ENCODE measurements around the gene PEX10.

The PEX10 gene

GRCh38 chr1:2433196-2433595, 20.8 kb upstream of the PEX10 start:
- Histone ChIP-seq H3K36me3 (ENCODE audit: insufficient read depth, low read length) (no peaks in the 10 kb centered on the region), H3K9me3 (ENCODE audit: insufficient read depth, low read depth, low read length) (peaks cover 2% of the 10 kb centered on the region; the same call in 1 of the 2 replicates), H3K4me1 (ENCODE audit: insufficient read depth, low read length, poor library complexity, severe bottlenecking) (no peaks in the 10 kb centered on the region), H3K9me2 (replicated peaks; ENCODE audit: low read depth, low read length) (no peaks in the 10 kb centered on the region), H3K9ac (ENCODE audit: low read depth, low read length, poor library complexity, severe bottlenecking) (no peak overlapping the region), H2AFZ (ENCODE audit: low read length) (no peak overlapping the region), H3K4me3 (ENCODE audit: low read length, poor library complexity, severe bottlenecking) (no peak overlapping the region), H3K4me2 (ENCODE audit: low read depth, low read length, poor library complexity, severe bottlenecking) (no peak overlapping the region), H3K27me3 (ENCODE audit: insufficient read depth, low read length, poor library complexity, severe bottlenecking) (no peaks in the 10 kb centered on the region), H3K79me2 (ENCODE audit: insufficient read depth, low read length) (no peaks in the 10 kb centered on the region), H3F3A (ENCODE audit: low read depth) (no peaks in the 10 kb centered on the region), H4K20me1 (ENCODE audit: insufficient read depth, low read length, poor library complexity, severe bottlenecking) (no peaks in the 10 kb centered on the region)
- TF ChIP-seq CTCF (conservative IDR thresholded peaks at IDR 0.05; ENCODE audit: low read length), result no peak
- no peak for TF ChIP-seq EZH2phosphoT487 (IDR thresholded peaks at IDR 0.05; ENCODE audit: borderline replicate concordance)

GRCh38 chr1:2432441-2432844, 20.1 kb upstream of the PEX10 start:
- Histone ChIP-seq H3K9ac (ENCODE audit: low read depth, low read length, poor library complexity, severe bottlenecking) (no peak overlapping the region), H3K36me3 (ENCODE audit: insufficient read depth, low read length) (no peaks in the 10 kb centered on the region), H3K9me2 (replicated peaks; ENCODE audit: low read depth, low read length) (no peaks in the 10 kb centered on the region), H3K4me2 (ENCODE audit: low read depth, low read length, poor library complexity, severe bottlenecking) (no peak overlapping the region), H3K4me1 (ENCODE audit: insufficient read depth, low read length, poor library complexity, severe bottlenecking) (no peaks in the 10 kb centered on the region), H3F3A (ENCODE audit: low read depth) (no peaks in the 10 kb centered on the region), H3K27me3 (ENCODE audit: insufficient read depth, low read length, poor library complexity, severe bottlenecking) (no peaks in the 10 kb centered on the region), H2AFZ (ENCODE audit: low read length) (no peak overlapping the region), H3K4me3 (ENCODE audit: low read length, poor library complexity, severe bottlenecking) (no peak overlapping the region), H4K20me1 (ENCODE audit: insufficient read depth, low read length, poor library complexity, severe bottlenecking) (no peaks in the 10 kb centered on the region), H3K9me3 (ENCODE audit: insufficient read depth, low read depth, low read length) (peaks cover 2% of the 10 kb centered on the region; the same call in 1 of the 2 replicates), H3K79me2 (ENCODE audit: insufficient read depth, low read length) (no peaks in the 10 kb centered on the region)
- TF ChIP-seq CTCF (conservative IDR thresholded peaks at IDR 0.05; ENCODE audit: low read length), result no peak
- no peak for TF ChIP-seq EZH2phosphoT487 (IDR thresholded peaks at IDR 0.05; ENCODE audit: borderline replicate concordance)

GRCh38 chr1:2431518-2431917, 19.2 kb upstream of the PEX10 start:
- Histone ChIP-seq H3K27me3 (ENCODE audit: insufficient read depth, low read length, poor library complexity, severe bottlenecking) (no peaks in the 10 kb centered on the region), H3K4me2 (ENCODE audit: low read depth, low read length, poor library complexity, severe bottlenecking) (no peak overlapping the region), H3K9me2 (replicated peaks; ENCODE audit: low read depth, low read length) (no peaks in the 10 kb centered on the region)

More at GRCh38 chr1:2431518-2431917, 19.2 kb upstream of the PEX10 start:
- Histone ChIP-seq H2AFZ (ENCODE audit: low read length) (no peak overlapping the region), H3K4me1 (ENCODE audit: insufficient read depth, low read length, poor library complexity, severe bottlenecking) (no peaks in the 10 kb centered on the region), H3K79me2 (ENCODE audit: insufficient read depth, low read length) (no peaks in the 10 kb centered on the region), H4K20me1 (ENCODE audit: insufficient read depth, low read length, poor library complexity, severe bottlenecking) (no peaks in the 10 kb centered on the region), H3F3A (ENCODE audit: low read depth) (no peaks in the 10 kb centered on the region), H3K9ac (ENCODE audit: low read depth, low read length, poor library complexity, severe bottlenecking) (no peak overlapping the region), H3K36me3 (ENCODE audit: insufficient read depth, low read length) (no peaks in the 10 kb centered on the region), H3K4me3 (ENCODE audit: low read length, poor library complexity, severe bottlenecking) (no peak overlapping the region), H3K9me3 (ENCODE audit: insufficient read depth, low read depth, low read length) (peaks cover 2% of the 10 kb centered on the region; the same call in 1 of the 2 replicates)
- TF ChIP-seq EZH2phosphoT487 (IDR thresholded peaks at IDR 0.05; ENCODE audit: borderline replicate concordance), result no peak
- TF ChIP-seq CTCF (conservative IDR thresholded peaks at IDR 0.05; ENCODE audit: low read length), result no peak

All from Loucy (cell line).